ENCODE measurements around the gene GMDS. TPM values are rescaled to one million over a fixed set of nuclear protein-coding genes. Genes with fewer than 3 reads are reported as not detected.

Gene GMDS
- polyA plus RNA-seq, 1 donor (not counting 4 experiments of a cell fraction or from before 2014, with no cell fraction given), result 22.1 TPM

GRCh38 chr6:1689141-1689540, 556.3 kb downstream of the GMDS start:
- Histone ChIP-seq H3K9me3 (ENCODE audit: control insufficient read depth, low read depth, low read length) (no peaks in the 10 kb centered on the region), H3K36me3 (ENCODE audit: control insufficient read depth in 2 of 2, extremely low read depth in 1 of 2, insufficient read depth in 2 of 2, low read length in 2 of 2) (no peaks in the 10 kb centered on the region), H3K9ac (ENCODE audit: control insufficient read depth, extremely low read depth, insufficient read depth, low read length) (no peak overlapping the region), H3K4me3 (ENCODE audit: control insufficient read depth in 2 of 3, extremely low read depth in 1 of 3, insufficient read depth in 2 of 3, low read depth in 1 of 3, low read length in 3 of 3) (no peak overlapping the region), H3K4me2 (ENCODE audit: control insufficient read depth, extremely low read depth, insufficient read depth, low read depth, low read length) (peak overlapping the region; percentile 25), H2AFZ (ENCODE audit: control insufficient read depth, low read length) (no peak overlapping the region), H4K20me1 (ENCODE audit: control insufficient read depth, extremely low read depth, insufficient read depth, low read length) (no peaks in the 10 kb centered on the region), H3K79me2 (ENCODE audit: control insufficient read depth, insufficient read depth, low read length) (no peaks in the 10 kb centered on the region), H3K4me1 (ENCODE audit: control insufficient read depth, extremely low read depth, insufficient read depth, low read length) (peaks cover 39% of the 10 kb centered on the region), H3K27ac (ENCODE audit: control insufficient read depth, insufficient read depth, low read length) (peak overlapping the region; percentile 30), H3K27me3 (ENCODE audit: control insufficient read depth, extremely low read depth, insufficient read depth, low read length) (no peaks in the 10 kb centered on the region), H3K9me1 (ENCODE audit: control insufficient read depth, extremely low read depth, insufficient read depth, low read length) (no peaks in the 10 kb centered on the region)
- dilution Hi-C loops (cut with MboI; ENCODE audit: extremely low pct_ligation_motif_present, low sequenced_read_pairs), result no loop called here
- TF ChIP-seq CTCF (optimal IDR thresholded peaks at IDR 0.05 in 1 of 3, IDR thresholded peaks at IDR 0.05 in 1 of 3, conservative IDR thresholded peaks at IDR 0.05 in 1 of 3; ENCODE audit: extremely low read depth in 1 of 3, insufficient read depth in 2 of 3, low read length in 3 of 3), result no peak
- no peak for TF ChIP-seq EZH2 (IDR thresholded peaks at IDR 0.05; ENCODE audit: low read length)
- peak; percentile 52 for FAIRE-seq
- DNase-seq (ENCODE audit: low read depth, low spot score), result no peak

GRCh38 chr6:1688396-1688795, 557.0 kb downstream of the GMDS start:
- Histone ChIP-seq H3K4me2 (ENCODE audit: control insufficient read depth, extremely low read depth, insufficient read depth, low read depth, low read length) (no peak overlapping the region), H2AFZ (ENCODE audit: control insufficient read depth, low read length) (no peak overlapping the region), H3K4me1 (ENCODE audit: control insufficient read depth, extremely low read depth, insufficient read depth, low read length) (peaks cover 39% of the 10 kb centered on the region), H3K27me3 (ENCODE audit: control insufficient read depth, extremely low read depth, insufficient read depth, low read length) (no peaks in the 10 kb centered on the region), H3K9me1 (ENCODE audit: control insufficient read depth, extremely low read depth, insufficient read depth, low read length) (no peaks in the 10 kb centered on the region), H4K20me1 (ENCODE audit: control insufficient read depth, extremely low read depth, insufficient read depth, low read length) (no peaks in the 10 kb centered on the region), H3K27ac (ENCODE audit: control insufficient read depth, insufficient read depth, low read length) (no peak overlapping the region), H3K9me3 (ENCODE audit: control insufficient read depth, low read depth, low read length) (no peaks in the 10 kb centered on the region), H3K9ac (ENCODE audit: control insufficient read depth, extremely low read depth, insufficient read depth, low read length) (no peak overlapping the region), H3K36me3 (ENCODE audit: control insufficient read depth in 2 of 2, extremely low read depth in 1 of 2, insufficient read depth in 2 of 2, low read length in 2 of 2) (no peaks in the 10 kb centered on the region), H3K4me3 (ENCODE audit: control insufficient read depth in 2 of 3, extremely low read depth in 1 of 3, insufficient read depth in 2 of 3, low read depth in 1 of 3, low read length in 3 of 3) (no peak overlapping the region), H3K79me2 (ENCODE audit: control insufficient read depth, insufficient read depth, low read length) (no peaks in the 10 kb centered on the region)
- TF ChIP-seq CTCF (optimal IDR thresholded peaks at IDR 0.05 in 1 of 3, IDR thresholded peaks at IDR 0.05 in 1 of 3, conservative IDR thresholded peaks at IDR 0.05 in 1 of 3; ENCODE audit: extremely low read depth in 1 of 3, insufficient read depth in 2 of 3, low read length in 3 of 3), result no peak
- TF ChIP-seq EZH2 (IDR thresholded peaks at IDR 0.05; ENCODE audit: low read length), result no peak
- dilution Hi-C loops (cut with MboI; ENCODE audit: extremely low pct_ligation_motif_present, low sequenced_read_pairs), result no loop called here
- DNase-seq (ENCODE audit: low read depth, low spot score) (no peak), FAIRE-seq (no peak)

Measured in keratinocyte (primary cell).